Measurements from ENCODE around the gene TSPAN31. TPM values are rescaled to one million over a fixed set of nuclear protein-coding genes. Genes with fewer than 3 reads are reported as not detected.

The TSPAN31 gene
- total and polyA plus RNA-seq, 2 of the 8 experiments (the other 6 are each of a cell fraction or from before 2014, with no cell fraction given): 15.8 to 31.4 TPM

DNA sequence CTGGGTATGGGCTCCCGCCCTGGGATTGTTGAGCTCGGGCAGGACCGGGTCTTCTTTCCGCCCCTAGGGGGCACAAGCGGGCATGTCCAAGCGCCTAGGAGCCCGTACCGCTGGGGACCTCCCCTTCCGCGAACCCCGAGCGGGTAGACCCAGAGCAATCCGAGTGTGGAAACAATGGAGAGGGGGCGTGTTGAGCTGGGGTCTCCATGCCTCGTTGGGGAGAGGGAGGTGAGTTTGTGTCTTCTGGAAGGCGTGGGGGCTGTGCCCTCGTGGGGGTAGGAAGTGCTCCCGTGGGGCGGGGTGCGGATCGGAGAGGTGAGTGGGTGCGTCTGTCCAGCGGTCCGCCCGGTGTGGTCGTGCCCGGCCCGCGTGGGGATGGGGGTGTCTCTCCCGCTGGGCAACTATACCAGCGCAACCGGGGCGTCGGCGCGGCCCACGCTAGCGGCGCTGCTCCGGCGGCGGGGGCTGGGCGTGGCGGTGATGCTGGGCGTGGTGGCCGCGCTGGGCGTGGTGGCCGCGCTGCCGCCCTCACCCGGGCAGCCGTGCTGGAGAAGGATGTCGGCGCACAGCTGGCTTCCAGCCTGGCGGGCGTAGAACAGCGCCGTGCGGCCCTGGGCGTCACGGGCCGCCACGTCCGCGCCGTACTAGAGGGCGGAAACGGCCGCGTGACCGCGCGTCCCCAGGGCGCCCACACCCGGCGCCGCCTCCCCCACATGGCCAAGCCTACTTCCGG lies 18.5 kb upstream of the TSPAN31 start (continued):
- TF ChIP-seq YY1 (IDR thresholded peaks at IDR 0.05; ENCODE audit: low read depth, low read length): peak; percentile 53; the same call in 1 of the 2 replicates
- TF ChIP-seq KDM4A (IDR thresholded peaks at IDR 0.05; ENCODE audit: low read depth, low read length, severe bottlenecking): peak; percentile 88
- TF ChIP-seq CHD1 (IDR thresholded peaks at IDR 0.05; ENCODE audit: low read depth, low read length): no peak
- TF ChIP-seq SIN3A (conservative IDR thresholded peaks at IDR 0.05 in 1 of 2, IDR thresholded peaks at IDR 0.05 in 1 of 2; ENCODE audit: low read depth in 1 of 2, low read length in 2 of 2): peak; percentile 42 to 82; a peak in 1 of 4 replicates
- TF ChIP-seq TCF12 (IDR thresholded peaks at IDR 0.05; ENCODE audit: low read depth, low read length): no peak
- TF ChIP-seq ASH2L (IDR thresholded peaks at IDR 0.05; ENCODE audit: low read length): peak; percentile 39
- peak in 1 of 2 experiments; percentile 70; a peak in 1 of 4 replicates for TF ChIP-seq HDAC2 (IDR thresholded peaks at IDR 0.05; ENCODE audit: borderline replicate concordance in 1 of 2, low read depth in 2 of 2, low read length in 2 of 2)

Measured in H1 (cell line).